VCaP (cell line): Measurements from ENCODE around the gene SERTAD3.
"Not testable (repeated sequence)": the region's sequence is repeated elsewhere in the genome, so short reads cannot be mapped to it uniquely, and the experiment has no call there.

Source experiments
- H3K27ac ChIP-seq: fragments of 450-650 bp; 2 replicates; pipeline ENCODE4 v1.5.1; 2017
- CTCF ChIP-seq: fragments of 450-650 bp; conservative IDR thresholded peaks from 2 replicates; pipeline ENCODE4 v1.5.1; 2017; ENCODE audit warnings: mild to moderate bottlenecking, moderate library complexity

Gene SERTAD3

GRCh38 chr19:40431698-40432097, 12.4 kb downstream of the SERTAD3 start:
- no peak for TF ChIP-seq CTCF
- H3K27ac ChIP-seq = peak overlapping the region; percentile 99

- not testable (repeated sequence) for H3K27ac ChIP-seq
Observed at GRCh38 chr19:40430242-40430641, 13.9 kb downstream of the SERTAD3 start.

- H3K27ac ChIP-seq = not testable (repeated sequence)
Observed at GRCh38 chr19:40428197-40428596, 15.9 kb downstream of the SERTAD3 start.

- peak within 1 kb of the TSS; percentile 85 for H3K27ac ChIP-seq
- peak; percentile 96 for TF ChIP-seq CTCF
Observed at GRCh38 chr19:40425450-40426287, 18.5 kb downstream of the SERTAD3 start, which contains the start of gene SERTAD1. TSS of gene SERTAD1 (minus strand) at chr19:40425992. CDS start at chr19:40423546, 2,446 bp downstream.

GRCh38 chr19:40424637-40425449, 19.3 kb downstream of the SERTAD3 start:
- no peak for TF ChIP-seq CTCF
- H3K27ac ChIP-seq = peak overlapping the region; percentile 85

- no peak overlapping the region; the same call in 1 of the 2 replicates for H3K27ac ChIP-seq
- TF ChIP-seq CTCF = no peak
Observed at GRCh38 chr19:40423938-40424337, 20.2 kb downstream of the SERTAD3 start.

GRCh38 chr19:40422748-40423566, 21.2 kb downstream of the SERTAD3 start:
- H3K27ac ChIP-seq = no peak overlapping the region
- no peak for TF ChIP-seq CTCF
